ENCODE data around the gene TAP2. TPM values are rescaled to one million over a fixed set of nuclear protein-coding genes. Genes with fewer than 3 reads are reported as not detected.

The TAP2 gene
- polyA plus RNA-seq, 1 donor from 2014 or later = 1.2 TPM

DNA sequence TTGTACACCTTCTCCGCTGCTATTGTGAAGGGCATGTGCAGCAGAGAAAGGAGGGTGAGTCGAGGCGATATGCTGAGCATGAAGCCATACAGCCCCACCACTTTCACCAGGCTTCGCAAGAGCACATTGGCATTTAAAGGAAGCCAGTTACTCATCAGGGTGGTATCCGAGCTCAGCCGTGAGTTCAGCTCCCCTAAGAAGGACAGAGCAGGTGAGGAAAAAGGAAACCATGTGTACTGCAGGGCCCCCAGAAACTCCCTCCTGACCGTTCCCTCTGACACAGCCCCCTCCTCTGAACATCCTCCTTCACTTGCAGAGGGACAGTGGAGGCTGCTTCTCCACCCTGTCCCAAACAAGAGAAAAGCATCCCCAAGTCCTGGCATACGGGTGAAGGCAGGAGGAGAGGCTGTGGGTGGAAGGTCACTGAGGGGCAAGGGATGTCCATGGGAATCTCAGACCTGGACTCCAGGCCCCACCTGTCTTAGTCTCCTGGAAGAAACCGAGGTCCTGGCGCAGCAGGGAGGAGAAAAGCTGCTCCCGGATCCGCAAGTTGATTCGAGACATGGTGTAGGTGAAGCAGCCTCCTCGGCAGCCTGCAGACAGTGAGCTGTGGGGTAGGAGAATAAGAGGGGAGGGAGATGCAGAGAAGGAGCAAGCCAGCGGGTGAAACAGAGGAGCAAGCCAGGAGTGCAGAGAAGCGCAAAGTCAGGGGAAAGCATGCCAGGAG is 3.2 kb downstream of the TAP2 start (continued):
- no peak for TF ChIP-seq EP300 (conservative IDR thresholded peaks at IDR 0.05; ENCODE audit: poor library complexity, severe bottlenecking)

DNA sequence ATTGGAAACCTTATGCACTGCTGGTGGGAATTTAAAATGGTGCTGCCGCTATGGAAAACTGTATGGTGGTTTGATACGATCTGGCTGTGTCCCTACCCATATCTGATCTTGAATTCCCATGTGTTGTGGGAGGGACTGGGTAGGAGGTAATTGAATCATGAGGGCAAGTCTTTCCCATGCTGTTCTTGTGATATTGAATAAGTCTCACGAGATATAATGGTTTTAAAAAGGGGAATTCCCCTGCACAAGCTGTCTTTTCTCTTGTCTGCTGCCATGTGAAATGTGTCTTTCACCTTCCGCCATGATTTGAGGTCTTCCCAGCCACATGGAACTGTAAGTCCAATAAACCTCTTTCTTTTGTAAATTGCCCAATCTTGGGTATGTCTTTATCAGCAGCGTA is 4.9 kb downstream of the TAP2 start:
- Histone ChIP-seq H3K9me2 (ENCODE audit: insufficient read depth, low read length) (no peaks in the 10 kb centered on the region), H3K36me3 (ENCODE audit: insufficient read depth, low read length) (no peaks in the 10 kb centered on the region), H2AFZ (ENCODE audit: low read depth, low read length) (no peak overlapping the region), H3K9ac (ENCODE audit: low read length) (no peak overlapping the region), H3K4me3 (ENCODE audit: low read length) (no peak overlapping the region), H3K4me2 (ENCODE audit: low read length) (no peak overlapping the region), H4K20me1 (ENCODE audit: insufficient read depth) (no peaks in the 10 kb centered on the region), H3K27me3 (ENCODE audit: insufficient read depth, low read depth, low read length) (no peaks in the 10 kb centered on the region), H3K79me2 (replicated peaks; ENCODE audit: insufficient read depth, low read length) (no peaks in the 10 kb centered on the region), H3K9me3 (ENCODE audit: low read length) (no peaks in the 10 kb centered on the region), H3K27ac (ENCODE audit: low read length) (no peak overlapping the region), H3F3A (ENCODE audit: insufficient read depth, low read length, poor library complexity, severe bottlenecking) (no peaks in the 10 kb centered on the region)
- no peak for TF ChIP-seq EZH2 (IDR thresholded peaks at IDR 0.05; ENCODE audit: borderline replicate concordance, insufficient read depth, low read length, poor library complexity, severe bottlenecking)
- TF ChIP-seq SMC3 (conservative IDR thresholded peaks at IDR 0.05; ENCODE audit: poor library complexity) = no peak
- no peak for TF ChIP-seq RAD21 (conservative IDR thresholded peaks at IDR 0.05)
- TF ChIP-seq, protein P1, sequence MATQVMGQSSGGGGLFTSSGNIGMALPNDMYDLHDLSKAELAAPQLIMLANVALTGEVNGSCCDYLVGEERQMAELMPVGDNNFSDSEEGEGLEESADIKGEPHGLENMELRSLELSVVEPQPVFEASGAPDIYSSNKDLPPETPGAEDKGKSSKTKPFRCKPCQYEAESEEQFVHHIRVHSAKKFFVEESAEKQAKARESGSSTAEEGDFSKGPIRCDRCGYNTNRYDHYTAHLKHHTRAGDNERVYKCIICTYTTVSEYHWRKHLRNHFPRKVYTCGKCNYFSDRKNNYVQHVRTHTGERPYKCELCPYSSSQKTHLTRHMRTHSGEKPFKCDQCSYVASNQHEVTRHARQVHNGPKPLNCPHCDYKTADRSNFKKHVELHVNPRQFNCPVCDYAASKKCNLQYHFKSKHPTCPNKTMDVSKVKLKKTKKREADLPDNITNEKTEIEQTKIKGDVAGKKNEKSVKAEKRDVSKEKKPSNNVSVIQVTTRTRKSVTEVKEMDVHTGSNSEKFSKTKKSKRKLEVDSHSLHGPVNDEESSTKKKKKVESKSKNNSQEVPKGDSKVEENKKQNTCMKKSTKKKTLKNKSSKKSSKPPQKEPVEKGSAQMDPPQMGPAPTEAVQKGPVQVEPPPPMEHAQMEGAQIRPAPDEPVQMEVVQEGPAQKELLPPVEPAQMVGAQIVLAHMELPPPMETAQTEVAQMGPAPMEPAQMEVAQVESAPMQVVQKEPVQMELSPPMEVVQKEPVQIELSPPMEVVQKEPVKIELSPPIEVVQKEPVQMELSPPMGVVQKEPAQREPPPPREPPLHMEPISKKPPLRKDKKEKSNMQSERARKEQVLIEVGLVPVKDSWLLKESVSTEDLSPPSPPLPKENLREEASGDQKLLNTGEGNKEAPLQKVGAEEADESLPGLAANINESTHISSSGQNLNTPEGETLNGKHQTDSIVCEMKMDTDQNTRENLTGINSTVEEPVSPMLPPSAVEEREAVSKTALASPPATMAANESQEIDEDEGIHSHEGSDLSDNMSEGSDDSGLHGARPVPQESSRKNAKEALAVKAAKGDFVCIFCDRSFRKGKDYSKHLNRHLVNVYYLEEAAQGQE (IDR thresholded peaks at IDR 0.05; ENCODE audit: borderline replicate concordance) = no peak
- TF ChIP-seq, protein P2, sequence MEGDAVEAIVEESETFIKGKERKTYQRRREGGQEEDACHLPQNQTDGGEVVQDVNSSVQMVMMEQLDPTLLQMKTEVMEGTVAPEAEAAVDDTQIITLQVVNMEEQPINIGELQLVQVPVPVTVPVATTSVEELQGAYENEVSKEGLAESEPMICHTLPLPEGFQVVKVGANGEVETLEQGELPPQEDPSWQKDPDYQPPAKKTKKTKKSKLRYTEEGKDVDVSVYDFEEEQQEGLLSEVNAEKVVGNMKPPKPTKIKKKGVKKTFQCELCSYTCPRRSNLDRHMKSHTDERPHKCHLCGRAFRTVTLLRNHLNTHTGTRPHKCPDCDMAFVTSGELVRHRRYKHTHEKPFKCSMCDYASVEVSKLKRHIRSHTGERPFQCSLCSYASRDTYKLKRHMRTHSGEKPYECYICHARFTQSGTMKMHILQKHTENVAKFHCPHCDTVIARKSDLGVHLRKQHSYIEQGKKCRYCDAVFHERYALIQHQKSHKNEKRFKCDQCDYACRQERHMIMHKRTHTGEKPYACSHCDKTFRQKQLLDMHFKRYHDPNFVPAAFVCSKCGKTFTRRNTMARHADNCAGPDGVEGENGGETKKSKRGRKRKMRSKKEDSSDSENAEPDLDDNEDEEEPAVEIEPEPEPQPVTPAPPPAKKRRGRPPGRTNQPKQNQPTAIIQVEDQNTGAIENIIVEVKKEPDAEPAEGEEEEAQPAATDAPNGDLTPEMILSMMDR (IDR thresholded peaks at IDR 0.05; ENCODE audit: poor library complexity, severe bottlenecking) = no peak
- TF ChIP-seq POLR2AphosphoS5 (IDR thresholded peaks at IDR 0.05) = no peak
- no peak for TF ChIP-seq EP300 (conservative IDR thresholded peaks at IDR 0.05; ENCODE audit: poor library complexity, severe bottlenecking)
- no peak for TF ChIP-seq MXI1 (conservative IDR thresholded peaks at IDR 0.05; ENCODE audit: poor library complexity, severe bottlenecking)

DNA sequence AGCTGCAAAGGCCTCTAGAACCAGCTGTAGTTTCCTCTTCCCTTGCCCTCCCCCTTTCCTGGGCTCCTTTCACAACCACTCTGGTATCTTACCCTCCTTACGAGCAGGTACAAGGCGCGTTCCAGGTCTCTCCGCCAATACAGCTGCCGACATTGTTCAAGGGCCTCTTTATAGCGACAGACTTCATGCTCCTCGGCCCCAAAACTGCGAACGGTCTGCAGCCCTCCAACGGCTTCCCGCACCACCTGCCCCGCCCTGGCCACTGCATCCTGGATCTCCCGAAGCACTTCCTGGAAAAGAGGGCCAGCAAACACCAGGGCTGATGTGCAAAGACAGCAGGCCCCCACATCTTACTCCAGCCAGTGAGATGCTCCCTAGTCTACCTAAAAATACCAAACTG is 6.0 kb downstream of the TAP2 start:
- Histone ChIP-seq H3K4me3 (ENCODE audit: low read length) (no peak overlapping the region), H3K9me3 (ENCODE audit: low read length) (no peaks in the 10 kb centered on the region), H3K9ac (ENCODE audit: low read length) (no peak overlapping the region), H3F3A (ENCODE audit: insufficient read depth, low read length, poor library complexity, severe bottlenecking) (no peaks in the 10 kb centered on the region), H3K27ac (ENCODE audit: low read length) (no peak overlapping the region), H4K20me1 (ENCODE audit: insufficient read depth) (no peaks in the 10 kb centered on the region), H3K27me3 (ENCODE audit: insufficient read depth, low read depth, low read length) (no peaks in the 10 kb centered on the region), H3K4me2 (ENCODE audit: low read length) (no peak overlapping the region), H3K79me2 (replicated peaks; ENCODE audit: insufficient read depth, low read length) (no peaks in the 10 kb centered on the region), H3K36me3 (ENCODE audit: insufficient read depth, low read length) (no peaks in the 10 kb centered on the region), H3K9me2 (ENCODE audit: insufficient read depth, low read length) (no peaks in the 10 kb centered on the region), H2AFZ (ENCODE audit: low read depth, low read length) (no peak overlapping the region)
- TF ChIP-seq, protein P2 (IDR thresholded peaks at IDR 0.05; ENCODE audit: poor library complexity, severe bottlenecking) = no peak
- TF ChIP-seq EP300 (conservative IDR thresholded peaks at IDR 0.05; ENCODE audit: poor library complexity, severe bottlenecking) = no peak
- TF ChIP-seq POLR2AphosphoS5 (IDR thresholded peaks at IDR 0.05) = no peak
- no peak for TF ChIP-seq TAF1 (IDR thresholded peaks at IDR 0.05; ENCODE audit: low read depth)
- TF ChIP-seq RAD21 (conservative IDR thresholded peaks at IDR 0.05) = no peak
- TF ChIP-seq MXI1 (conservative IDR thresholded peaks at IDR 0.05; ENCODE audit: poor library complexity, severe bottlenecking) = no peak
- TF ChIP-seq, protein P1 (IDR thresholded peaks at IDR 0.05; ENCODE audit: borderline replicate concordance) = no peak
- TF ChIP-seq EZH2 (IDR thresholded peaks at IDR 0.05; ENCODE audit: borderline replicate concordance, insufficient read depth, low read length, poor library complexity, severe bottlenecking) = no peak
- TF ChIP-seq SMC3 (conservative IDR thresholded peaks at IDR 0.05; ENCODE audit: poor library complexity) = no peak
